ENCODE measurements around the gene HEXIM2.

DNA sequence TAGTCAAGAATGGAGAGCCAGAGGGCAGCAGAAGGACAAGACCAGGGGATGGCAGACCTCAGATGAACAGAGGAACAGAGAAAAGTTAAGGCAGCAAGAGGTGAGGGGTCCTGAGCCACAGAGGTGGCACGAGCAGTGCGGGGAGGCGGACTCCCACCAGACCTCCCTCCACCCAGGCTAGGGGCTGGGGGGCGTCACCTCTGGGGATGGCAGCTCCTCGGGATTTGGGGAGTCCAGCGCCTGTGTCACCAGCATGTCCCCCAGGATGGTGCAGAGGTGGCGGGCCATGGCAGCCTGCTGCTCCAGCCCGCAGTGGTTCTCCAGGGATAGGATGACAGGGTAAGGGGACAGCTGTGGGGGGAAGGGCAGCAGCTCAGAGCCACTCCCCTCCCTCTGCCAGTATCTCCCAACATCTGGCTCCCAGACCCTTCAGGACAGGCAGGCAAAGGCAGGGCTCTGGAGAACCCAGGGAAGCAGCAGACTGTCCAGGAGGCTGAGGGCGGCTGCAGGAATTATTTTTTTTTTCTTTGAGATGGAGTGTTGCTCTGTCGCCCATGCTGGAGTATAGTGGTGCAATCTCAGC, 45.1 kb upstream of the HEXIM2 start:
- TF ChIP-seq POLR2AphosphoS5 (IDR thresholded peaks at IDR 0.05; ENCODE audit: low read depth, low read length): no peak
- TF ChIP-seq, protein P1, sequence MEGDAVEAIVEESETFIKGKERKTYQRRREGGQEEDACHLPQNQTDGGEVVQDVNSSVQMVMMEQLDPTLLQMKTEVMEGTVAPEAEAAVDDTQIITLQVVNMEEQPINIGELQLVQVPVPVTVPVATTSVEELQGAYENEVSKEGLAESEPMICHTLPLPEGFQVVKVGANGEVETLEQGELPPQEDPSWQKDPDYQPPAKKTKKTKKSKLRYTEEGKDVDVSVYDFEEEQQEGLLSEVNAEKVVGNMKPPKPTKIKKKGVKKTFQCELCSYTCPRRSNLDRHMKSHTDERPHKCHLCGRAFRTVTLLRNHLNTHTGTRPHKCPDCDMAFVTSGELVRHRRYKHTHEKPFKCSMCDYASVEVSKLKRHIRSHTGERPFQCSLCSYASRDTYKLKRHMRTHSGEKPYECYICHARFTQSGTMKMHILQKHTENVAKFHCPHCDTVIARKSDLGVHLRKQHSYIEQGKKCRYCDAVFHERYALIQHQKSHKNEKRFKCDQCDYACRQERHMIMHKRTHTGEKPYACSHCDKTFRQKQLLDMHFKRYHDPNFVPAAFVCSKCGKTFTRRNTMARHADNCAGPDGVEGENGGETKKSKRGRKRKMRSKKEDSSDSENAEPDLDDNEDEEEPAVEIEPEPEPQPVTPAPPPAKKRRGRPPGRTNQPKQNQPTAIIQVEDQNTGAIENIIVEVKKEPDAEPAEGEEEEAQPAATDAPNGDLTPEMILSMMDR (IDR thresholded peaks at IDR 0.05): no peak
- TF ChIP-seq TCF7L2 (IDR thresholded peaks at IDR 0.05; ENCODE audit: low read depth, low read length): no peak
- TF ChIP-seq, protein P2, sequence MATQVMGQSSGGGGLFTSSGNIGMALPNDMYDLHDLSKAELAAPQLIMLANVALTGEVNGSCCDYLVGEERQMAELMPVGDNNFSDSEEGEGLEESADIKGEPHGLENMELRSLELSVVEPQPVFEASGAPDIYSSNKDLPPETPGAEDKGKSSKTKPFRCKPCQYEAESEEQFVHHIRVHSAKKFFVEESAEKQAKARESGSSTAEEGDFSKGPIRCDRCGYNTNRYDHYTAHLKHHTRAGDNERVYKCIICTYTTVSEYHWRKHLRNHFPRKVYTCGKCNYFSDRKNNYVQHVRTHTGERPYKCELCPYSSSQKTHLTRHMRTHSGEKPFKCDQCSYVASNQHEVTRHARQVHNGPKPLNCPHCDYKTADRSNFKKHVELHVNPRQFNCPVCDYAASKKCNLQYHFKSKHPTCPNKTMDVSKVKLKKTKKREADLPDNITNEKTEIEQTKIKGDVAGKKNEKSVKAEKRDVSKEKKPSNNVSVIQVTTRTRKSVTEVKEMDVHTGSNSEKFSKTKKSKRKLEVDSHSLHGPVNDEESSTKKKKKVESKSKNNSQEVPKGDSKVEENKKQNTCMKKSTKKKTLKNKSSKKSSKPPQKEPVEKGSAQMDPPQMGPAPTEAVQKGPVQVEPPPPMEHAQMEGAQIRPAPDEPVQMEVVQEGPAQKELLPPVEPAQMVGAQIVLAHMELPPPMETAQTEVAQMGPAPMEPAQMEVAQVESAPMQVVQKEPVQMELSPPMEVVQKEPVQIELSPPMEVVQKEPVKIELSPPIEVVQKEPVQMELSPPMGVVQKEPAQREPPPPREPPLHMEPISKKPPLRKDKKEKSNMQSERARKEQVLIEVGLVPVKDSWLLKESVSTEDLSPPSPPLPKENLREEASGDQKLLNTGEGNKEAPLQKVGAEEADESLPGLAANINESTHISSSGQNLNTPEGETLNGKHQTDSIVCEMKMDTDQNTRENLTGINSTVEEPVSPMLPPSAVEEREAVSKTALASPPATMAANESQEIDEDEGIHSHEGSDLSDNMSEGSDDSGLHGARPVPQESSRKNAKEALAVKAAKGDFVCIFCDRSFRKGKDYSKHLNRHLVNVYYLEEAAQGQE (IDR thresholded peaks at IDR 0.05; ENCODE audit: insufficient read depth in 1 of 2, low read depth in 2 of 2, low read length in 1 of 2): no peak
- no peak for TF ChIP-seq SIN3A (IDR thresholded peaks at IDR 0.05; ENCODE audit: borderline replicate concordance, insufficient read depth, low read depth, low read length)
